GM12891 (cell line): ENCODE data around the gene PRPF39.
A peak's percentile ranks its signal among the peaks of the same experiment; 100 is the strongest.

Source experiments
- DNase-seq: peaks from one replicate; pipeline ENCODE4 v3.0.0; 2011; ENCODE audit warnings: low spot score; ENCODE audit not compliant: insufficient read length
- FAIRE-seq: peaks from 2 replicates; lab custom pipeline; 2011; peaks lifted over from hg19 to GRCh38; lab: Jason Lieb, UNC
- PAX5 ChIP-seq: IDR thresholded peaks from 2 replicates; pipeline ENCODE4 v1.6.1; 2011; ENCODE audit warnings: low read length, moderate library complexity, mild to moderate bottlenecking; ENCODE audit not compliant: insufficient read depth, severe bottlenecking
- POLR2A ChIP-seq: IDR thresholded peaks from 2 replicates; pipeline ENCODE4 v1.6.1; 2011; ENCODE audit warnings: low read depth, low read length, control low read depth
- POLR2AphosphoS5 ChIP-seq: IDR thresholded peaks from 2 replicates; pipeline ENCODE4 v1.6.1; 2011; ENCODE audit warnings: low read depth, low read length, control low read depth
- POU2F2 ChIP-seq: IDR thresholded peaks from 2 replicates; pipeline ENCODE4 v1.6.1; 2011; ENCODE audit warnings: low read depth, mild to moderate bottlenecking, control low read depth, low read length, moderate library complexity
- SPI1 ChIP-seq: IDR thresholded peaks from 2 replicates; pipeline ENCODE4 v1.6.1; 2011; ENCODE audit warnings: low read depth, low read length, control low read depth
- TAF1 ChIP-seq: IDR thresholded peaks from 2 replicates; pipeline ENCODE4 v1.6.1; 2011; ENCODE audit warnings: low read depth, low read length, control low read depth

PRPF39 gene

DNA sequence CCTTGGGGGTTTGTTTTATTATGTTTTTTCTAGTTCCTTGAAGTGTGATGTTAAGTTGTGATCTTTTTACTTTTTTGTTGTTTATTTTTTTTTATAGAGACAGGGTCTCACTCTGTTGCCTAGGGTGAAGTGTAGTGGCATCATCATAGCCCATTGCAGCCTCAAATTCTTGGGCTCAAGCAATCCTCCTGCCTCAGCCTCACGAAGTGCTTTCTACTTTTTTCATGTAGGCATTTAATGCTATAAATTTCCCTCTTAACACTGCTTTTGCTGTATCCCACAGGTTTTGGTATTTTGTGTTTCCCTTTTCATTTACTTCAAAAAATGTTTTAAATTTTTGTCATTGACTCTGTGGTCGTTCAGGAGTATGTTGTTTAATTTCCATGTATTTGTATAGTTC is 26.6 kb upstream of the PRPF39 start:
- FAIRE-seq (no peak), DNase-seq (no peak)
- no peak for TF ChIP-seq POLR2AphosphoS5
- no peak for TF ChIP-seq SPI1
- no peak for TF ChIP-seq POU2F2
- TF ChIP-seq TAF1 = no peak
- no peak for TF ChIP-seq POLR2A
- TF ChIP-seq PAX5 = no peak

DNA sequence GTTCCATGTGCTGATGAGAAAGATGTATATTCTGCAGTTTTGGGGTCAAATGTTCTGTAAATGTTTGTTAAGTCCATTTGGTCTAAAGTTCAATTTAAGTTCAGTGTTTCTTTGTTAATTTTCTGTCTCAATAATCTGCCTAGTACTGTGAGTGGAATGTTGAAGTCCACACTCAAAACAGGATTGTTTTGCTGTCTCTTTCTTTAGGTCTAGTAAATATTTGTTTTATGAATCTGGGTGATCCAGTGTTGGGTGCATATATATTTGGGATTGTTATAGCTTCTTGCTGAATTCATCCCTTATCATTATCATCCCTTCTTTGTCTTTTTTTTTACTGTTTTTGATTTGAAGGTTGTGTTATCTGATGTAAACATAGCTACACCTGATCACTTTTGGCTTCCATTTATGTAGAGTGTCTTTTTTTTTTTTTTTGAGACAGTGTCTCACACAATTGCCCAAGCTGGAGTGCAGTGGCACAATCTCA is 26.0 kb upstream of the PRPF39 start:
- TF ChIP-seq PAX5 (no peak), TAF1 (no peak), POLR2AphosphoS5 (no peak), SPI1 (no peak), POLR2A (no peak), POU2F2 (no peak)
- DNase-seq (no peak), FAIRE-seq (no peak)

DNA sequence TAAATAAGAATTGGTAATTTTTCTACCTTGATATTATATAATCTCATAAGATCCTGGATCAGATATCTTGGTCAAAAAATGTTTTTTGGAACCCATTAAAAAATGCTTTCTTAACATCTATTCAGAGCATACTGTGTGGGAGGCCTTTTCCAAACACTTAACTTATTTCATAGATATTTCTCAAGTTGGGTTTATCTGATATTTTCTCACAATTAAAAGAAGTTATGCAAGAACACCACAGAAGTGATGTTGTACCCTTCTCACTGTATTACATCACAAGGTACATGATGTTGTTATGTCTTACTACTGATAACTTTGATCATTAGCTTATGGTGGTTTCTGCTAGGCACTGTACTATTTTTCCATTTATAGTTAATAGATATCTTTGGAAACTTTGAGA is 23.4 kb upstream of the PRPF39 start:
- no peak for TF ChIP-seq PAX5
- FAIRE-seq (peak; percentile 65), DNase-seq (no peak)

DNA sequence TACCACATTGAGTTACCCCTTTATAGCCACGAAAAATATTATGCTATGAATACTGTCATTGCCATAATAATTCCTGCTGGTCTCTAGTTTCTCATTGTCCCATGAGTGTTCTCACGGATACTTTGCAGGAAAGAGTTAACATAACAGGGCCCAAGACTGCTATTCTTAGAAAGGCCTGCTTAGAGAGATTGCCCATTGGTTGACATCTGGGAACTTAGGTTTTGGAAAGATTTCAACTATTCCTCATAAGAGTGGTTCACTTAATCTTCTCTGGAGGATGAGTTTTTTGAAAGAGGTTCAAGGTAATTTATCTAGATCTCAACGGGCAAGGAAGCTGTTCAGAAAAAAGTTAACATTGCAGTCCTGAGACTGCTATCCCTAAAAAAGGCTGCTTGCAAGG is 18.4 kb upstream of the PRPF39 start:
- no peak for TF ChIP-seq POU2F2
- no peak for TF ChIP-seq TAF1
- no peak for TF ChIP-seq POLR2AphosphoS5
- TF ChIP-seq PAX5 = no peak
- no peak for TF ChIP-seq SPI1
- no peak for TF ChIP-seq POLR2A

DNA sequence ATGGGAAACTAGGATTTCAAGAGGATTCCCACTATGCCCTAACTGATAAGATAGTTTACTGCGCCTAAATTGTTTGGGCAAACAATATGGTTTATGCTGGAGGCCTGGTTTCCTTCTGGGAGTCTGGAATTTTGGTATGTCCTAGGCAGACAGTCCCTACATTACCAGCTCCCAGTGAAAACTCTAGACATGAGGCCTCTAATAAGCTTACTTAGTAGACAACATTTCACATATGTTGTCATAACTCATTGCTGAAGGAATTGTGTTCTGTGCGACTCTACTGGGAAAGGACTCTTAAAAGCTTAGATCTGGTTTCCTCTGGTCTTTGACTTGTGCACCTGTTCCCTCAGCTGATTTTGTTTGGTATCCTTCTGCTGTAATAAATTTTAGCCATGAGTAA is 18.0 kb upstream of the PRPF39 start:
- FAIRE-seq (no peak), DNase-seq (no peak)
- TF ChIP-seq PAX5 = no peak

More for the DNA sequence above, 18.4 kb upstream of the PRPF39 start:
- DNase-seq (no peak), FAIRE-seq (no peak)

DNA sequence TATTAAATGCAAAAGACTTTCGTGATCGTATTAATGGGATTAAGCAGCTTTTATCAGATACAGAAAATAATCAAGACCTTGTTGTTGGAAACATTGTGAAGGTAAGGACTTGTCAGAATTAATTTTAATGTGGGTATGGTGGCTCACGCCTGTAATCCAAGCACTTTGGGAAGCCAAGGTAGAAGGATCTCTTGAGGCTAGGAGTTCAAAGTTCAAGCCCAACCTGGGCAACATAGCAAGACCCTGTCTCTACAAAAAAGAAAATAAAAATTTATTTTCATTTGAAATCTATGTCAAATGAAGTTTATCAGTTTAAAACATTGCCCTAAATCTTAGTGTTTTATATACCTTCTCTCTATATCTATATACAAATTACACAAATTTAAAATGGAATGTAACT is 17.2 kb upstream of the PRPF39 start:
- FAIRE-seq = no peak
- TF ChIP-seq POLR2A (no peak), POU2F2 (no peak), TAF1 (no peak), POLR2AphosphoS5 (no peak), SPI1 (no peak), PAX5 (no peak)
- DNase-seq = no peak

DNA sequence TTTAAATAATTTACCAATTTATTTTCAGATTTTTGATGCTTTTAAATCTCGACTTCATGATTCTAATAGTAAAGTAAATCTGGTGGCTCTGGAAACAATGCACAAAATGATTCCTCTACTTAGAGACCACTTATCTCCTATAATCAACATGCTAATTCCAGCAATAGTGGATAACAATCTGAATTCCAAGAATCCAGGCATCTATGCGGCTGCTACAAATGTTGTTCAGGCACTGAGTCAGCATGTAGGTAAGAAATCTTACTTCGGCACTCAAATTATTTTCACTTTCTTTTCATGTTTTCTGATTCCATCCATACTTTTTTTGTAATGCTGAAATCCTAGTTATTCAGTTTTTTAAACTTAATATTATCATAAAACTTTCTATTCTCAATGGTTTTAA is 15.5 kb upstream of the PRPF39 start:
- FAIRE-seq (no peak), DNase-seq (no peak)
- TF ChIP-seq POLR2AphosphoS5 (no peak), SPI1 (no peak), PAX5 (no peak), POLR2A (no peak), TAF1 (no peak), POU2F2 (no peak)

DNA sequence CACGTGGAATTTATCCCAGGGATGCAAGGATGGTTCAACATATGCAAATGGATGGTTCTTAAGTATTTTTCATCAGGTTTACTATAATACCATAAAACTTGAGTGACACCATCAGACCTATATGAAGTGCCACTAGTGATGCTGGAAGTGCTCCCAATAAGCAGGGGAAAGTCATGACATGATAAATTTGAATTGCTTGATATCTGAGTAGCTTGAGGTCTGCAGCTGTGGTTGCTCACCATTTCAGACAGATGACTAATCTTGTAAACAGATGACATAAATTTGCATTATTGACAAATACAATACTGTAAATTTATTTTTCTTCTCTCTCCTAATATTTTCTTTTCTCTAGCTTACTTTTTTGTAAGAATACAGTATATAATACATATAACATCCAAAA is 13.7 kb upstream of the PRPF39 start:
- FAIRE-seq (no peak), DNase-seq (no peak)
- TF ChIP-seq PAX5 = no peak
- TF ChIP-seq POU2F2 = no peak
- no peak for TF ChIP-seq POLR2AphosphoS5
- no peak for TF ChIP-seq POLR2A
- no peak for TF ChIP-seq SPI1
- no peak for TF ChIP-seq TAF1

DNA sequence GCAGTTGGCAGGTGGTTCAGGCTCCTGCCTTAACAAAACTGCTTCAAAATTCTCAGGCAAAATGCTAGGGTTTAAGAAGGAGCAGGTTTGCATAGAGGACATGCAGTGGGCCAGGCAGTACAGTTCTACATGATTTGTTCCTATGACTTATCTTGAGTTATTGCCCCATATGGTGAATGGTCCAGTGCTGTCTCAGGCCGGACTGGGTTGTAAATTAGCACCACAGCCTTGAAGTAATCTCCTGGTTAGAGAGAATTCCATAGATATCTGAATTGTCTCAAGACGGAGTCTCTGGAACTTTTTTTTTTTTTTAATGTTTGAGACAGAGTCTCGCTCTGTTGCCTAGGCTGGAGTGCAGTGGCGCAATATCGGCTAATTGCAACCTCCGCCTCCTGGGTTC is 11.8 kb upstream of the PRPF39 start:
- no peak for DNase-seq
- FAIRE-seq = no peak
- TF ChIP-seq POU2F2 (no peak), PAX5 (no peak), POLR2A (no peak), TAF1 (no peak), SPI1 (no peak), POLR2AphosphoS5 (no peak)

DNA sequence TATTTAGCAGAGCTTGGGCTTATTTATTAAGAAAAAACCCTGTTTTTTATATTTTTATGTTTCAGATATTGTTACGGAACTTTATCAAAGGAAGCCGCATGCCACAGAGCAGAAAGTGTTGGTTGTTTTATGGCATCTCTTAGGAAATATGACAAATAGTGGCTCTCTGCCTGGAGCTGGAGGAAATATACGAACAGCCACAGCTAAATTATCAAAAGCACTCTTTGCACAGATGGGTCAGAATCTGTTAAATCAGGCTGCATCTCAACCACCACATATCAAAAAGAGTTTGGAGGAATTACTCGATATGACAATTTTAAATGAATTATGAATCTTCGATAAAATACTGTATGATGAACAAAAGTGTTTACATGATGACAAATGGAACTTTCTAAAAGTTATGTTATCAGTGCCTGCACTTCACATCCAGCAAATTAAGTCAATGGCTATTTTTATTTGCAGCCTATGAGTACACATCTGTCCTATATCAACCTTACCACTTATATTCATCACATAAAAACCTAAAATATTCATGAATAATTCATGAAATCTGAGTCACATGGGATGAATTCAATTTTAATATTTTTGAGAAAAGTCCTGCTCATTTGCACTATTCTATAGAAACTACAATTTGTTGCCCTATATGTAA is 10.6 kb upstream of the PRPF39 start:
- TF ChIP-seq PAX5 = no peak
- TF ChIP-seq SPI1 = no peak
- TF ChIP-seq POU2F2 = no peak
- no peak for TF ChIP-seq POLR2AphosphoS5
- FAIRE-seq = no peak
- no peak for DNase-seq
